Neural cell (in vitro differentiated cells): ENCODE data around the gene RBP5.

ENCODE experiments used
- TAF1 ChIP-seq: IDR thresholded peaks from 2 replicates; pipeline ENCODE4 v1.6.1; 2012; ENCODE audit warnings: low read depth
- TF ChIP-seq, protein P1 (sequence below): IDR thresholded peaks from 2 replicates; pipeline ENCODE4 v1.6.1; 2012; ENCODE audit warnings: borderline replicate concordance
- TF ChIP-seq, protein P2 (sequence below): fragments of 450-650 bp; IDR thresholded peaks from 2 replicates; pipeline ENCODE4 v1.5.1; 2014; ENCODE audit warnings: antibody characterized with exemption, mild to moderate bottlenecking, moderate library complexity; ENCODE audit not compliant: poor library complexity, severe bottlenecking

DNA sequence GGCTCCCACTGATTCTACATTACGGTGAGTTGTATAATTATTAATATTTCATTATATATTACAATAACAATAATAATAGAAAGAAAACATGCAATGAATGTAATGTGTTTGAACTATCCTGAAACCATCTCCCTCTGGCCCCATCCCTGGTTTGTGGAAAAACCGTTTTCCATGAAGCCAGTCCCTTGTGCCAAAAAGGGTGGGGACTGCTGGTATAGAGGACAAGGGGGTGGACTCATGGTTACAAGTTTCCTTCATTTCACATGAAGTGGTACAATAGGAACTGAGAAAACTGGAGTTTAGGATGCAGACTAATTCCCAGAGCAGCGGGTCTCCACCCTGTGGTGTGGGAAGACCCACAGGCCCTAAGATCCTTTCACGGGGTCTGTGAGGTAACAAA, 16.6 kb downstream of the RBP5 start:
- no peak for TF ChIP-seq TAF1
- TF ChIP-seq, protein P1, sequence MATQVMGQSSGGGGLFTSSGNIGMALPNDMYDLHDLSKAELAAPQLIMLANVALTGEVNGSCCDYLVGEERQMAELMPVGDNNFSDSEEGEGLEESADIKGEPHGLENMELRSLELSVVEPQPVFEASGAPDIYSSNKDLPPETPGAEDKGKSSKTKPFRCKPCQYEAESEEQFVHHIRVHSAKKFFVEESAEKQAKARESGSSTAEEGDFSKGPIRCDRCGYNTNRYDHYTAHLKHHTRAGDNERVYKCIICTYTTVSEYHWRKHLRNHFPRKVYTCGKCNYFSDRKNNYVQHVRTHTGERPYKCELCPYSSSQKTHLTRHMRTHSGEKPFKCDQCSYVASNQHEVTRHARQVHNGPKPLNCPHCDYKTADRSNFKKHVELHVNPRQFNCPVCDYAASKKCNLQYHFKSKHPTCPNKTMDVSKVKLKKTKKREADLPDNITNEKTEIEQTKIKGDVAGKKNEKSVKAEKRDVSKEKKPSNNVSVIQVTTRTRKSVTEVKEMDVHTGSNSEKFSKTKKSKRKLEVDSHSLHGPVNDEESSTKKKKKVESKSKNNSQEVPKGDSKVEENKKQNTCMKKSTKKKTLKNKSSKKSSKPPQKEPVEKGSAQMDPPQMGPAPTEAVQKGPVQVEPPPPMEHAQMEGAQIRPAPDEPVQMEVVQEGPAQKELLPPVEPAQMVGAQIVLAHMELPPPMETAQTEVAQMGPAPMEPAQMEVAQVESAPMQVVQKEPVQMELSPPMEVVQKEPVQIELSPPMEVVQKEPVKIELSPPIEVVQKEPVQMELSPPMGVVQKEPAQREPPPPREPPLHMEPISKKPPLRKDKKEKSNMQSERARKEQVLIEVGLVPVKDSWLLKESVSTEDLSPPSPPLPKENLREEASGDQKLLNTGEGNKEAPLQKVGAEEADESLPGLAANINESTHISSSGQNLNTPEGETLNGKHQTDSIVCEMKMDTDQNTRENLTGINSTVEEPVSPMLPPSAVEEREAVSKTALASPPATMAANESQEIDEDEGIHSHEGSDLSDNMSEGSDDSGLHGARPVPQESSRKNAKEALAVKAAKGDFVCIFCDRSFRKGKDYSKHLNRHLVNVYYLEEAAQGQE, result no peak
- TF ChIP-seq, protein P2, sequence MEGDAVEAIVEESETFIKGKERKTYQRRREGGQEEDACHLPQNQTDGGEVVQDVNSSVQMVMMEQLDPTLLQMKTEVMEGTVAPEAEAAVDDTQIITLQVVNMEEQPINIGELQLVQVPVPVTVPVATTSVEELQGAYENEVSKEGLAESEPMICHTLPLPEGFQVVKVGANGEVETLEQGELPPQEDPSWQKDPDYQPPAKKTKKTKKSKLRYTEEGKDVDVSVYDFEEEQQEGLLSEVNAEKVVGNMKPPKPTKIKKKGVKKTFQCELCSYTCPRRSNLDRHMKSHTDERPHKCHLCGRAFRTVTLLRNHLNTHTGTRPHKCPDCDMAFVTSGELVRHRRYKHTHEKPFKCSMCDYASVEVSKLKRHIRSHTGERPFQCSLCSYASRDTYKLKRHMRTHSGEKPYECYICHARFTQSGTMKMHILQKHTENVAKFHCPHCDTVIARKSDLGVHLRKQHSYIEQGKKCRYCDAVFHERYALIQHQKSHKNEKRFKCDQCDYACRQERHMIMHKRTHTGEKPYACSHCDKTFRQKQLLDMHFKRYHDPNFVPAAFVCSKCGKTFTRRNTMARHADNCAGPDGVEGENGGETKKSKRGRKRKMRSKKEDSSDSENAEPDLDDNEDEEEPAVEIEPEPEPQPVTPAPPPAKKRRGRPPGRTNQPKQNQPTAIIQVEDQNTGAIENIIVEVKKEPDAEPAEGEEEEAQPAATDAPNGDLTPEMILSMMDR, result no peak
